ENCODE data around the gene TNFRSF18.

- no peak for TF ChIP-seq EZH2 (IDR thresholded peaks at IDR 0.05; ENCODE audit: borderline replicate concordance, low read depth, low read length, severe bottlenecking)
- TF ChIP-seq POLR2A (IDR thresholded peaks at IDR 0.05; ENCODE audit: low read depth, low read length), result no peak
Observed at GRCh38 chr1:1215881-1216605, 9.7 kb upstream of the TNFRSF18 start.

All from endothelial cell of umbilical vein (primary cell).